ENCODE results near the gene CELSR3. TPM values are rescaled to one million over a fixed set of nuclear protein-coding genes. Genes with fewer than 3 reads are reported as not detected.
A peak's percentile ranks its signal among the peaks of the same experiment; 100 is the strongest.

CELSR3 gene
- total RNA-seq, 2 donors from 2014 or later: 20.7 to 30.1 TPM

GRCh38 chr3:48599077-48599501, 63.6 kb downstream of the CELSR3 start:
- TF ChIP-seq CTCF (conservative IDR thresholded peaks at IDR 0.05): no peak
- H3K36me3 ChIP-seq (ENCODE audit: control insufficient read depth, insufficient read depth, low read length): peaks cover 51% of the 10 kb centered on the region
- peaks cover 55% of the 10 kb centered on the region for H3K36me3 Mint-ChIP-seq (ENCODE audit: low read depth)
- H3K4me3 ChIP-seq (ENCODE audit: low read length): no peak overlapping the region
- H3K4me3 Mint-ChIP-seq: no peak overlapping the region
- no peak overlapping the region for H3K9ac ChIP-seq (ENCODE audit: extremely low read depth, low read length, poor library complexity, severe bottlenecking)
- H3K27ac Mint-ChIP-seq: no peak overlapping the region
- H3K27me3 ChIP-seq (ENCODE audit: control insufficient read depth, insufficient read depth, low read length, poor library complexity, severe bottlenecking): peaks cover 10% of the 10 kb centered on the region
- H3K27me3 Mint-ChIP-seq (ENCODE audit: insufficient read depth): peaks cover 9% of the 10 kb centered on the region
- H3K27ac ChIP-seq (ENCODE audit: low read depth, low read length): no peak overlapping the region
- H3K9me3 Mint-ChIP-seq: no peaks in the 10 kb centered on the region
- peaks cover 13% of the 10 kb centered on the region for H3K4me1 Mint-ChIP-seq
- DNase-seq: no peak
- WGBS, 2 experiments (ENCODE audit: insufficient coverage in 1 of 2, insufficient read length in 1 of 2): 95 to 97% methylated on average over 11 of the region's 11 CpGs
- no peaks in the 10 kb centered on the region for H3K9me3 ChIP-seq (ENCODE audit: control insufficient read depth, low read length)
- H3K4me1 ChIP-seq (ENCODE audit: control insufficient read depth, insufficient read depth, low read length): no peaks in the 10 kb centered on the region

GRCh38 chr3:48598323-48599076, 64.2 kb downstream of the CELSR3 start:
- Mint-ChIP-seq H3K4me1 (peaks cover 13% of the 10 kb centered on the region), H3K9me3 (no peaks in the 10 kb centered on the region), H3K36me3 (ENCODE audit: low read depth) (peaks cover 50% of the 10 kb centered on the region), H3K27me3 (ENCODE audit: insufficient read depth) (peaks cover 9% of the 10 kb centered on the region), H3K4me3 (no peak overlapping the region), H3K27ac (no peak overlapping the region)
- no peak overlapping the region for H3K9ac ChIP-seq (ENCODE audit: extremely low read depth, low read length, poor library complexity, severe bottlenecking)
- no peak for TF ChIP-seq CTCF (conservative IDR thresholded peaks at IDR 0.05)
- H3K27me3 ChIP-seq (ENCODE audit: control insufficient read depth, insufficient read depth, low read length, poor library complexity, severe bottlenecking): peaks cover 15% of the 10 kb centered on the region
- peak overlapping the region; percentile 68 for H3K27ac ChIP-seq (ENCODE audit: low read depth, low read length)
- no peaks in the 10 kb centered on the region for H3K4me1 ChIP-seq (ENCODE audit: control insufficient read depth, insufficient read depth, low read length)
- H3K9me3 ChIP-seq (ENCODE audit: control insufficient read depth, low read length): no peaks in the 10 kb centered on the region
- H3K4me3 ChIP-seq (ENCODE audit: low read length): no peak overlapping the region
- peaks cover 45% of the 10 kb centered on the region for H3K36me3 ChIP-seq (ENCODE audit: control insufficient read depth, insufficient read depth, low read length)
- WGBS, 2 experiments (ENCODE audit: insufficient coverage in 1 of 2, insufficient read length in 1 of 2): 88 to 90% methylated on average over 5 of the region's 5 CpGs
- no peak for DNase-seq

- no peak overlapping the region for H3K27ac ChIP-seq (ENCODE audit: low read depth, low read length)
- DNase-seq: no peak
- Mint-ChIP-seq H3K36me3 (ENCODE audit: low read depth) (peaks cover 42% of the 10 kb centered on the region), H3K4me3 (no peak overlapping the region), H3K27ac (peak overlapping the region; percentile 53), H3K9me3 (no peaks in the 10 kb centered on the region), H3K27me3 (ENCODE audit: insufficient read depth) (peaks cover 9% of the 10 kb centered on the region), H3K4me1 (peaks cover 13% of the 10 kb centered on the region)
- H3K4me1 ChIP-seq (ENCODE audit: control insufficient read depth, insufficient read depth, low read length): no peaks in the 10 kb centered on the region
- 94% methylated on average over 6 of the region's 6 CpGs for WGBS, 2 experiments (ENCODE audit: insufficient coverage in 1 of 2, insufficient read length in 1 of 2)
- peaks cover 34% of the 10 kb centered on the region for H3K36me3 ChIP-seq (ENCODE audit: control insufficient read depth, insufficient read depth, low read length)
- TF ChIP-seq CTCF (conservative IDR thresholded peaks at IDR 0.05): no peak
- peaks cover 17% of the 10 kb centered on the region for H3K27me3 ChIP-seq (ENCODE audit: control insufficient read depth, insufficient read depth, low read length, poor library complexity, severe bottlenecking)
- H3K9me3 ChIP-seq (ENCODE audit: control insufficient read depth, low read length): no peaks in the 10 kb centered on the region
- no peak overlapping the region for H3K9ac ChIP-seq (ENCODE audit: extremely low read depth, low read length, poor library complexity, severe bottlenecking)
- H3K4me3 ChIP-seq (ENCODE audit: low read length): no peak overlapping the region
These were observed 65.3 kb downstream of the CELSR3 start for GRCh38 chr3:48597408-48597800.
